GM19328 (cell line): ENCODE data around the gene ETNK1.

Experiments used
- ATAC-seq: cut with Tn5 transposase; IDR thresholded peaks from one replicate; pipeline ENCODE4 v1.9.1; 2021; ENCODE audit warnings: mild to moderate bottlenecking, moderate library complexity; ENCODE audit not compliant: unreplicated experiment

ETNK1 gene

DNA sequence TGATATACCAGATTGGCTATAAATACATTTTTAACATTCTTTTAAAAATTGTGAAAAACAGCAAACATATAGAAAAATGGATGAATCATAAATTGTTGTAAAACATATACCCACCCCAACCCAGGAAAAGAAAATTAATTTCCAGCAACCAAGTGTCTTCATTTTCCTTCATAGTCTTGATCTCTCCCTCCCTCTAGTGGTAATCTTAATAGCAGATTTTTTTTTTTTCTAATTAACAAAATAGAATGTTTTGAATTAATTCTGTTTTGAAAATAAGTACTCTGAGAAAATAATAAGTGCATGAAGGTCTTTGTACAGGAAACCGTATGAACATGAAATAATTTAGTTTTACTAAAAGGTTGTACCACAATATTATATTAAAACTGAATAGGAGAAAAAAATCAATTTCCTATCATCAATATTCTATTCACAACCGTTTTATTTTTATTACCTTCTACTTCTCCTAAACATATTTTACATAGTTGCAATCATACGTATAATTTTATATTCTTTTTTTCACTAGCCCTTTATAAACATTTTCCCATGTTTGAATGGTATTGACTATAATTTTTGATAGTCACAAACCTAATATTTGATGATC lies 7.0 kb downstream of the ETNK1 start:
- ATAC-seq: no peak

DNA sequence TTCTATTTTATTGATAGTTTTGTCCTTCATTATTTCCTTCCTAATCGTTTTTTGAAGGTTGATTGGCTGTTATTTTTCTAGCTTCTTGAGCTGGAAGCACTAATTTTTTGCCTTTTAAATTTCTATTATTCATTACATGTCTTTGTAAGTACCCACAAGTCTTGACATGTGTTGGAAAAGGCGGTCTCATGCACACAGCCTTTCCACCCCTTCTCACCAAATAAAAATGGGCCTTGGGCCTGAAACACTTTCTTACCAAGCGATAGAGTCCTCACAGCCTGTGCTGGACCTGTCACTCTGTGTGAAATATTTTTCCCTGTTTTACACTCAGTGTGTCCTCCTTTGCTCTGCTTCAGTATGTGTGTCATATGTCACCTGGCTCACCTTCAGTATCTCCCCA lies 9.9 kb downstream of the ETNK1 start:
- no peak for ATAC-seq

DNA sequence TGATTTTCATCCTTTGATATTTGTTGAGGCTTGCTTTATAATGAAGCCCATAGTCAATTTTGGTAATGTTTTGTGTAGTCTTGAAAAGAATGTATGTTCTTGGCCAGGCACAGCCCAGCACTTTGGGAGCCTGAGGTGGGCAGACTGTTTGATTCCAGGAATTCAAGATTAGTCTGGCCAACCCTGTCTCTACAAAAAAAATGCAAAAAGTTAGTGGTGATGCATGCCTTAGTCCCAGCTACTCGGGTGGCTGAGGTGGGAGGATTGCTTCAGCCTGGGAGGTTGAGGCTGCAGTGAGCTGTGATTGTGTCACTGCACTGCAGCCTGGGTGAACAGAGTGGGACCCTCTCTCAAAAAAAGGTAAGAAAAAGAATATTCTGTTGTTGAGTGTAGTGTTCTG lies 10.8 kb downstream of the ETNK1 start:
- no peak for ATAC-seq

DNA sequence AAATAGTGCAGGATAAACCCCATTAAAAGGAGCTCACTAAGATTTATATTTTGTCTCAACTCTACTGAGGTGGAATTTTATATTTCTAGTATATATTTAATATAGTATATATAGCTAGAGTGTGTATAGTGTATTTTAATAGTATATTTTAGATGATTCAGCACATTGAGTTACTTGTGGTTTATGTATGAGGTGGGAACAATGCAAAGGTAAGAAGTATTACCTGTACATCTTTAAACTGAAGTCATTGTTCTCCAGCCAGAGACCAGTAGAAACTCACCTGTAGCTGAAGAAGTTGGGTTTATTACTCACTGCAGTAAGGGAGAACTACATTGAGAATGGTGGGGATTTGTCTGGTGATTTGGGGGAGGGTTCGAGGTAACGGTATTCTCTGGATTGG lies 15.9 kb downstream of the ETNK1 start:
- ATAC-seq: no peak

DNA sequence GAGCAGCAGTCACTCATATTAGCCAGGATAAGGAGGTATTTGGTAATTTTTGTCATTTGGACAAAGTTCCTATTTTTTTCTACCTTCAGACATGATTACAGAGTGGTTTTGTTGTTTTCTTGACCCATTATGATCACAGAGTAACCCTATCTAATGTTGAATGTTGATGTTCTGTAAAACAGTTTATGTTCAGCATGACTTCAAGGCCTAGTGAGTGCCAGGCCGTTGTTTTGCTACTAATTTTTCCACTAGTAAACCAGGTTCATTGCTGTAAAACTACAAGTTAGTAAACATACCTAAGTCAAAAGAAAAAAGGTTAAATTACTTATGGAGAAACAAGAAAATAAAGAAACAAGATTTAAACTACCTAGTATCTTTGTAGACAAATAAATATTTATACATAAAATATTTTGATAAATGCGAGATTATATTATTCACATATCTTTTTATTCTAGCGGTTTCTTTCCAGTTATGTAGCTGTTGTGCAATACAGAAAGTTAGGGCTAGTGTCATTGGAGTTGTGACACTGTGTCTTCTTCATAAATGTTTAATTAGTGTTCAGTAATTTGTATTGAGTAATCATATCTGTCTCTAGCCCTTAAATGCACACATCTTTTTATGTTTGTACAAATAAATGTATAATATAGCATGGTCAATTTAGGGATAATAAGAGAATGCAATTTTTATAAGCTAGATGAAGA lies 16.5 kb downstream of the ETNK1 start:
- no peak for ATAC-seq

DNA sequence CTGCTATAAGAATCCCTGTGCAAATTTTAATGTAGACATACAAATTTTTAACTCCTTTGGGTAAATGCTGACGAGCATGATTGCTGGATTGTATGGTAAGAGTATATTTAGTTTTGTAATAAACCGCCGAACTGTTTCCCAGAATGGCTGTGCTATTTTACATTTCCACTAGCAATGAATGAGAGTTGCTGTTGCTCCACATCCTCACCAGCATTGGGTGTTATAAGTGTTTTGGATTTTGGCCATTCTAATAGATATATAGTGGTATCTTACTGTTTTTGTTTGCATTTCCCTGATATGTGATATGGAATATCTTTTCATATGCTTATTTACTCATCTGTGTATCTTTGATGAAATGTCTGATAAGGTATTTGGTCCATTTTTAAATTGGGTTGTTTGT lies 23.7 kb downstream of the ETNK1 start:
- ATAC-seq: no peak

DNA sequence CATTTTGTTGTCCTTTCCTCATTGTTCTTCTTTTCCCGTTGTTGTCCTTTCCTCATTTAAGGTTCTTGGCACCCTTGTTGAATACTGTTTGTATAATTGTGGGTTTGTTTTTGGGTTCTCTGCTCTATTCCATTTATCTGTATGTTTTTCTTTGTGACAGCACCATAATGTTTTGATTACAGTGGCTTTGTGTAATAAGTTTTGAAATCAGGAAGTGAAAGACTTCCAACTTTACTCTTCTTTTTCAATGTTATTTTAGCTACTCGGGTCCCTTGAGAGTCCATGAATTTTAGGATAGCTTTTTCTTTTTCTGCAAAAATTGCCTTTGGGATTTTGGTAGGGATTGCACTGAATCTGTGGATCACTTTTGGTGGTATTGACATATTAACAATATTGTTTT lies 28.1 kb downstream of the ETNK1 start:
- ATAC-seq: no peak

DNA sequence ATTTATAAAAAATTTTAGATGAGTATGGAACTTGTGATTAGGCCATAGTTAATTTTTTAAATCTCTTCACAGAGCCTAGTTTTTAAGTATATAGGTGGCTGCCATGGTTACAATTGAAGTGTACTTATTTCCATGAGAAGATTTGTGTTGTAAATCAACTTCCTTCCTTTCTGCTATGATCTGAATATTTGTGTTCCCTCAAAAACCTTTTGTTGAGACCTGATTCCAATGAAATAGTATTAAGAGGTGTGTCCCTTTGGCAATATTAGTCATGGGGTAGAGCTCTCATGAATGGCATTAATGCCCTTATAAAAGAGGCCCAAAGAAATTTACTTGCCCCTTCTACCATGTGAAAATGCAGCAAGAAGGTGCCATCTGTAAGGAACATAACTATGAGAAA lies 28.8 kb downstream of the ETNK1 start:
- ATAC-seq: no peak

DNA sequence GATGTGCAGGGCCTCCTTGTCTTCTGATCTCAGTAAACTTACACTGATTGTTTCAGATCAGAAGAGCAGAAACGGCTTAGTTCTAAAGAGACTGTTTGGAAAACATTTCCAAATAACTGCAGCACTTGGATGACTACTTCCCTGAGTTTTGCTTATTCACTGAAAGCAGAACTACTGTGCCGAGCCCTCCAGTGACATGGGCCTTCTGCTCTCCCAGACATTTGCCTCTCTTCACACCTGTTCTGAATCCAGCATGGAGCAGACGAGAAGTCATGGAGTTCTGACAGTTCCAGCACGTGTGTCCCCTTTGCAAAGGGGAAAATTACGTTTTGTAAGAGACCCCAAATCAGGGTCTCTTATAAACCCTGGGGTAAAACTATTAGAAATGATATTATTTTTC lies 31.4 kb downstream of the ETNK1 start:
- no peak for ATAC-seq

DNA sequence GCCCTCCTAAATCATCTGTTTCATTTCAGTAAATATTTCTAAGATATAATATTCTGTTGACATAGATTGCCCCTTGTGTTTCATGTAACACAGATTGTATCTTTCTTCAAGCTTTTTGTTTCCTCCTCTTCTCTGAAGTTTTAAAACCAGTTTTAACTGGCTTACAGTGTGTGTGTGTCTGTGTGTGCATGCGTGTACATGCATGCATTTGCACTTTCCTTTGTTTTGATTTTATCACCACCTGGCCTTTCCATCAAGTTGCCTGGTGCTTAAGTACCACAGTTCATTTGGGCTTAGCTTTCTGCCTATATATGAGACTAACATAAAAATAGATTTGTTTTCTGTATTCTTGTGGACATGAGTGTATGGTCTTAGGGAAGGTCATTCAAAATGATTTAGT lies 31.9 kb downstream of the ETNK1 start:
- ATAC-seq: no peak

DNA sequence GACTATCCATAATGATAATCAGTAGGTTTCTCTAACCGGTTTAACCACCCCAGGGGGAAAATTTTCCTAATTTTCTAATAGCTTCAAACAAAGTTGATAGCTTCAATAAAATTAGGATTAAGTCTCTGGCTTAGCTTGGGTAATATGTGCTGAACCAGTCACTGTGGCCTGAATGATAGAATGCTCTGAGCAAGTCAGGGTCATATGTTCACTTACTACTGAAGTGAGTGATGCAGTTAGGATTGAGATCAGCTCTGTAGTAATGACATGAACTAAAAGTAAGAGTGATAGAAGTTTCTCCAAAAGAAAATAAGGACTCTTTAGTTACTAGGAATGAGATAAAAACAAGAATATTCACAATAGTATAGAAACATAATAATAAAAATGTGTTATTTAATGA lies 32.6 kb downstream of the ETNK1 start:
- ATAC-seq: no peak

DNA sequence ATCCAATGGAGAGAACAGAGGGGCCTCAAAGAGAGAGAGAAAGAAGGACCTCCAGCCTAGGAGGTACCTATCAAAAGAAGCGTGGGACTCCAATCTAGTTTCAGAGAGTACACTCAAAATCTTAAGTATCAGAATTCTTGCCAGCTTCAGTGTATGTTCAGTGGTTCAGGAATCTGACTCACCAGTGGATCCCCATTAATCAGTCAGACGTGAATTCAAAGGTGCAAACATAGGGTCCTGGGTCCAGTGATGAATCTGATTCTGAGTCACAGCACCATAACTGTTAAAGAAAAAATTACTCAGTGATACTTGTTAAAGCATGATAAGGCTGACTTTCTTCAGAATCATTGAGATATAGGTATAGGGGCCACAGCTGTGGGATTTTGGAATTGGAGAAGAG lies 33.2 kb downstream of the ETNK1 start:
- no peak for ATAC-seq

DNA sequence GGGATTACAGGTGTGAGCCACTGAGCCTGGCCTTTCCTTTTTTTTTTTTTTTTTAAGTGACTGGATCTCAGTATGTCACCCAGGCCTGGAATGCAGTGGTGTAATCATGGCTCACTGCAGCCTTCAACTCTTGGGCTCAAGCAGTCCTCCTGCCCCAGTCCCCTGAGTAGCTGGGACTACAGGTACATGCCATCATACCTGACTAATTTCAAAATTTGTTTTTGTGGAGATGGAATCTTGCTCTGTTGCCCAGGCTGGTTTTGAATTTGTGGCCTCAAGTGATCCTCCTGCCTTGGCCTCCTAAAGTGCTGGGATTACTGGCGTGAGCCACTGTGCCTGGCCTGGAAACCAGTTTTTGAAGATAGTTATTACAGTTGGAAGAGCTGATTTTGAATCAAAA lies 37.4 kb downstream of the ETNK1 start:
- ATAC-seq: no peak

DNA sequence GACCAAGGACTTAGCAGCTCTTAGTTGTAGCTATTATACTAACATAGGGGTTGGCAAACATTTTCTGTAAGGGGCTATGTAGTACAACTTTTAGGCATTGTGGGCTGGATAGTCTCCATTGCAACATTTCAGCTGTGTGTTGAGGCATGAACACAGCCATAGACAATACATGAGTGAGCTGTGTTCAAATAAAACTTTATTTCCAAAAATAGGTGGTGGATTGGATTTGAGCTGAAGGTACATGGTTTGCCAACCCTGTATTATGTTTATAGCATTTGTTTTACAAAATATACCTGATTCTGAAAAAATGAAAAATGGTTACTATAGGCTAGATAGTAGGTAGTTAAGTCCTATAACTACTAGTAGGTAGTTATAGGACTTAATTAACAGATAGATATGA lies 40.5 kb downstream of the ETNK1 start:
- ATAC-seq: no peak

DNA sequence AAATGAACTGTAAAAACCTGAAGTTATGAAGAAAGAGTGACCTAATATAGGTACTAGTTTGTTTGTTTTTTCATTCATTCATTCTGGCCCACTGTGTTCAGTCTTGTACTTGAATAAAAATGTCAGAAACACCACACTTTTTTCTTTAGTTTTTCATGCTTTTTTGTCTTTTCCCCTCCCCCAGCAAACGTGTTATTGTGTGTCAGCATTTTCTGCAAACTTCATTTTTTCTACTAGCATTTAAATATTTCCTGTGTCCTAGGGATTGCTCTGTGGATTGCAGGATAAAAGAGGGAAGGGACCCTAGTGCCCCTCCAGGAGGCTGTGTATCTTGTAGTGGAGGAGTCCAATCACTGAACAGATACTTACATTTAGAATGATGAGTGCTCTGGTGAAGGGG lies 42.2 kb downstream of the ETNK1 start:
- no peak for ATAC-seq

DNA sequence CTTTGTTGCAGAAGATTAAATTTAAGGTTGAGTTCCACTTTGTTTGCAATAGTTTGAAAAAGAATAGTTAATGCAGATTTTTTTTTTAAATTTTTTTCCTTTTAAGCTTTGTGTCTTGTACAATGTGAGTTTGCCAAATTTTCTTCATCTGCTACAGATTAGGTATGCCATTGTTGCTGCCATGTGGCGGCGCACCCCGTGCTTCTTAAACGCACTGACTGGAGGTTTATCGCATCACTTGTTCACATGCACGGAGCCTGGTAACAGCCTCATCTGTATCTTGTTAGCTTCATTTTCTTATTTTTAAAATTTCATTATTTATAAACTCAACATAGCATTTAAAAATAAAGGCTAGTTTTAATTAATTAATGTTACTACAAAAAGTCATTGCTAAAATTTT lies 43.5 kb downstream of the ETNK1 start:
- no peak for ATAC-seq

DNA sequence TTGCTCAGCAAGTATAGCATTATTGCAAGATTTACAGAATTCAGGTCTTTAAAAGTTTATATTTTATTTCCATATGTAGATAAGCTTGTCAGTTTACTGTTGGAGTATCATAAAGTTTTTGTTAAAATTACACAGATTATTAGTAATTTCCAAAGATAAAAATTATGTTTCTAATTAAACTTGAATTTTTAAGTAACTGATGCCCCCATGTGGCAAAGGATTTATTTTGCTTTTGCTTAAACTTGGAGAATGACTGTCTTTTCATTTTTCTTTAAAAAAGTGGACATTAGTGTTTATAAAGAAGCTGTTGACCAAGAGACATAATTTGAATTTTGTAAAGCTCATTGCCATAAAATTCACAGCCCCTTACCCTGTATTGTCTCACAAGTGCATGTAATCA lies 45.8 kb downstream of the ETNK1 start:
- no peak for ATAC-seq

DNA sequence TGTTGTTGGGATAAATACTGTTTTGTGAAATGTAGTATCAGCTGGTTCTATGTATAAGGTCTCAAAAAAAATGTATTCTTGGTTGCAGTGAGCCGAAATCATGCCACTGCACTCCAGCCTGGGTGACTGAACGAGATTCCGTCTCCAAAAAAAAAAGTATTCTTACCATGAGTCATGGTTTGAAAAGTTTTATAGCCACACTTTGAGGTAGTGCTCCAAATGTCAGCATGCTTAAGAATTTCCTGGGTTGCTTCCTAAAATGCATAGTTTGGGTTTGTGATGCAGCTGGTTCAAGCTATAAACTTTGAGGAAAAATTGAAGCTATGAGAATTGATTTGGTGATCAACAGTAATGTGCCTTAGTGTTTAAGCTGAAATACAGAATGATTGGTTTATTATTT lies 48.0 kb downstream of the ETNK1 start:
- ATAC-seq: no peak

DNA sequence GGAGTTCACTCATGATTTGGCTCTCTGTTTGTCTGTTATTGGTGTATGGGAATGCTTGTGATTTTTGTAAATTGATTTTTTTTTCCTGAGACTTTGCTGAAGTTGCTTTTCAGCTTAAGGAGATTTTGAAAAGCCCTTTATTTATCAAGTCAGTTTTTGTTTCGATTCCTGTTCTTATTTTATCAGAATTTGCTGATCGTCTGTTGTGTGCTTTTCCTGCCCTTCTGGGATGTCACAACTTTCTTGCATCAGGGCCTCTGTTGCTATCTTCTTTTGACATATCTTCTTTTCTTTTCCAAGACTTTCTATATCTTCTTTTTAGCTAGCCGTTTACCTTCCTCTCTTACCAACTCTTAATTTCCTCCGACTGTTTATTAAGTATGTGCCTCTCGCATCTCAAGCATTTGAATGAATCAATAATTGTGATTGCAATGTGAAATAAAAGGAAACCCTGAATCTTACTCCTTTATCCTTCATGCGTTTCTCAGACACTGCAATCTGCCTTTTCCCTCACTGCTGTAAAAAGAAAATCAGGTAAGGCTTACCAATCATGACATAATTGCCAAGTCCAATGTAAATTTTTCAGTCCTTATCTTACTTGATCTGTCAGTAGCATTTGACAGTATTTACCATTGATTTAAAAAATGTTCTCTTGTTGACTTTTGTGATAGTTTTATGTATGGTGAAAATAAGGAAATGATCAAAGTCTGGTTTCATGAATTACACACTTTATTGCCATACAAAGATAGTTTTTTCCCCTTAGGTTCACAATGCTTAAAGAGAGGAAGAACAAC lies 53.0 kb downstream of the ETNK1 start:
- no peak for ATAC-seq

DNA sequence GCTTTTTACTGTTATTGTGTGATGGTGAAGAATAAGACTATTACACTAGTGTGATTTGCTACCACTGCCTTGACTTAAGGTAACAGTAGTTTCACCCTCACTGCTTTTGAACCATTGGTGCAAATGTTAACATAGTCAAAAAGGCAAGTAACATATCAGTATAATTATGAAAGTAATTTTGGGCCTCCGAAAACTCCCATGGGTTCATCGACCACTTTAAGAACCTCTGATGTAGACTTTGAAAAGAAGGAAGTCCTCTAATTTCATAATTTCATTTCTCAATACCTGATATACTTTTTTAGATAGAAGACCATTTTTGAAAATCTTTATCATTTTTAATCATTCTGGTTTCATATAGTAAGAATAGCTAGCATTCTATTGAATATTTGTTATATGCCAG lies 57.7 kb downstream of the ETNK1 start:
- ATAC-seq: no peak

DNA sequence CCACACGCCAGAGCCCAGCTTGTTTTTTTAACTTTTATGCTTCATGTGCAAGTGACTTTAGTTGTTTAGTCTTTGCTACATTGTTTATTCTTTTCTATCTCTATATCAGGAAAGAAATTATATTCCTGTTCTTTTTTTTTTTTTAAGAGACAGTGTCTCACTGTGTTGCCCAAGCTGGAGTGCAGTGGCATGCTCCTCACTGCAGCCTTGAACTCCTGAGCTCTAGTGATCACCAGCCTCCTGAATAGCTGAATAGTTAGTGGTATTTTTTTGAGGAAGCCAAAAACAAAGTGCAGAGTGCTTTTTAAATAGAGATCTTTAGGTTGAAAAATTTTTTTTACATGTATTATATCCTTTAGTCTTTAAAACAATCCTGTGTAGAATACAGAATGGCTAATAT lies 58.2 kb downstream of the ETNK1 start:
- no peak for ATAC-seq
